NT2/D1 (cell line): Measurements from ENCODE around the gene ZC3H8.

Experiments
- YY1 ChIP-seq: IDR thresholded peaks from 2 replicates; pipeline ENCODE4 v1.6.1; 2011; ENCODE audit not compliant: insufficient read length, insufficient read depth
- ZNF274 ChIP-seq: IDR thresholded peaks from 2 replicates; pipeline ENCODE4 v1.6.1; 2011; ENCODE audit warnings: mild to moderate bottlenecking, low read depth, low read length

DNA sequence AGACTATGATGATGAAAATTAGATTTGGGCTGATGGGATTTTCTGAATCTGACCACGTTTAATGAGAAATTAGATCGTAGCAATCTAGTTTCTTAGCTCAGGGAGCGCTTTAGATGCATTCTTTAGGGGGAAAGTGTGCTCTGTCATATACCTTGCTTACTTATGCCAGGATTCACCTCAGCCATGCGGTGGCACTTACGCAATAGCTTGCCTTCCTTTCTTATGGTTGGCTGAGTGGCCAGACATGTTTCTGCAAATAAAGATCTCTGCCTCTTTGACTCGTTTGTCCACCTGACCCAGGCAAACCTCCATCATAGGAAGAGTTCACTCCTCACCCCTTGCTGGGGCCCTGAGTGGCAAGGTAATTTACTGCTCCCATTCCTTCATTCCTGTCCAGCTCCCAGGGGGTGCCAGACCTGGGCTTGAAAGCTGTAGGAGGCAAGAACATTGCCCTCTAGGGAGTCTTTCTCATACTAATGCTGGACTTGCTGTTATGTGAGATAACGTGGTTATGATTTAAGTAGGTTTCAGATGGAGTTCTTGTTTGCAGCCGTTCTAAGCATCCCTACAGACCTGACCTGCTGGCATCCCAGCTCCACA, 59.6 kb downstream of the ZC3H8 start:
- TF ChIP-seq YY1: no peak
- TF ChIP-seq ZNF274: no peak
